ENCODE data around the gene CLEC4M. TPM values are rescaled to one million over a fixed set of nuclear protein-coding genes. Genes with fewer than 3 reads are reported as not detected.

CLEC4M gene
- total RNA-seq, 2 experiments from 2014 or later: not detected

Other genes starting within 250 kb of the CLEC4M start
- 1 to 10 TPM; 5.8 to 7.9 TPM for gene ZNF358, start 247.1 kb upstream of the CLEC4M start, total RNA-seq
- 10 to 100 TPM; 16.2 to 17.7 TPM for gene MCOLN1, start 240.6 kb upstream of the CLEC4M start, total RNA-seq
- 100 to 1,000 TPM; 166 to 173 TPM for gene PNPLA6, start 227.5 kb upstream of the CLEC4M start, total RNA-seq
- under 1 TPM; 0.34 to 0.42 TPM for gene CAMSAP3, start 167.4 kb upstream of the CLEC4M start, total RNA-seq
- gene XAB2, start 133.7 kb upstream of the CLEC4M start, total RNA-seq: 10 to 100 TPM; 44.8 to 46.9 TPM
- gene PET100, start 133.4 kb upstream of the CLEC4M start, total RNA-seq: 100 to 1,000 TPM; 125 to 136 TPM
- 1 to 10 TPM in 1 of 2 experiments, under 1 TPM in 1; 0.63 to 1.0 TPM for gene PCP2, start 129.5 kb upstream of the CLEC4M start, total RNA-seq
- gene STXBP2, start 126.1 kb upstream of the CLEC4M start, total RNA-seq: 100 to 1,000 TPM; 162 to 168 TPM
- gene RETN, start 94.2 kb upstream of the CLEC4M start, total RNA-seq: 1 to 10 TPM; 2.2 to 3.0 TPM
- gene MCEMP1, start 86.2 kb upstream of the CLEC4M start, total RNA-seq: not detected
- gene TRAPPC5, start 82.4 kb upstream of the CLEC4M start, total RNA-seq: 10 to 100 TPM; 92.8 to 95.1 TPM
- gene FCER2, start 61.1 kb upstream of the CLEC4M start, total RNA-seq: under 1 TPM; 0.29 to 0.31 TPM
- not detected for gene CLEC4G, start 31.1 kb upstream of the CLEC4M start, total RNA-seq
- gene CD209, start 15.7 kb upstream of the CLEC4M start, total RNA-seq: not detected
- gene EVI5L, start 67.0 kb downstream of the CLEC4M start, total RNA-seq: 1 to 10 TPM; 8.0 to 9.3 TPM
- gene PRR36, start 111.1 kb downstream of the CLEC4M start, total RNA-seq: under 1 TPM; 0.08 to 0.10 TPM
- gene LRRC8E, start 125.3 kb downstream of the CLEC4M start, total RNA-seq: not detected
- gene MAP2K7, start 140.6 kb downstream of the CLEC4M start, total RNA-seq: 10 to 100 TPM; 36.5 to 39.9 TPM
- gene TGFBR3L, start 151.6 kb downstream of the CLEC4M start, total RNA-seq: 1 to 10 TPM; 2.7 to 3.6 TPM
- gene SNAPC2, start 157.1 kb downstream of the CLEC4M start, total RNA-seq: 10 to 100 TPM; 18.6 to 19.0 TPM
- under 1 TPM; 0.31 to 0.37 TPM for gene CTXN1, start 162.9 kb downstream of the CLEC4M start, total RNA-seq
- 10 to 100 TPM; 63.6 to 69.6 TPM for gene TIMM44, start 180.4 kb downstream of the CLEC4M start, total RNA-seq
- 100 to 1,000 TPM; 128 to 132 TPM for gene ELAVL1, start 242.4 kb downstream of the CLEC4M start, total RNA-seq

Measured in activated CD8-positive, alpha-beta T cell treated with anti-CD3 and anti-CD28 coated beads, Interleukin-2, amount 10 ng/mL, durations not matched to agents 7 days and 5 days (primary cell).